Measurements from ENCODE around the gene FAM151A. TPM values are rescaled to one million over a fixed set of nuclear protein-coding genes. Genes with fewer than 3 reads are reported as not detected.

Gene FAM151A
- total RNA-seq (not detected), polyA plus RNA-seq (1 to 10 TPM; 3.2 to 5.4 (median 3.7) TPM)

DNA sequence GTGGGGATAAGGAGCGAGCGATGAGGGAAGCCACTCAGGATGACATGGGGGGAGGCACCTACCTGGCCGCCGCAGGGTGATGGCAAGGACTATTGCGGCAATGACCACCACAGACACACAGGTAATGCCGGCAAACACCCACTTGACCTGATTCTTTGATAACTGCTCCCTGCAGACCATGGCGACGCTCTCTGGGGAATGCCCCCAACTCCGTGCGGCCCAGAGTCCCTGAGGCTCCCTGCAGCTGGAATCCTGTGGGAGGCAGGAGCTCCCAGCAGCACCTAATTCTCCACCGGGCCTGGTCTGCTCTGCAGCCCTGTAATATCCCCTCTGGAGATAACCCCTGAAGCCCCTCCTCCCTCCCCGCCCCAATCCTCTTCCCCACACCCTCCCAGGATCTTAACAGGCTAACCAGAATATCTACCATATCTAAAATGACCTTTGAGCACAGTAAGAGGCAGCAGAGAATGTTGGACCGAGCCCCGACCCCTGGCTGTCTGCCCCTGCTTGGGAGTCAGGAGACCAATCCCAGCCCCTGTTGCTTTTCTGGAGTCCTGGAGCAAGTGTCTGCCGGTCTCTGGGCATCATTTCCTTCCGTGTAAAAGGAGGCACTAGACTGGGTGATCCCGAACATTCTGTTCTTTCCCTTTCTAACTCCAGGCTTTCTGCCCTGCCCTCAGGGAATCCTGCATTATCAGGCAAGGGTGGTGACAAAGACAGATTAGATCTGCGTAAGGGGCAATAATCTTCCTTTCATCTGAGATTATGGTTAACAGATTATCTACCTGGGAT is at the start of gene FAM151A:
Gene FAM151A (minus strand): TSS at position 310 of the 792 bp plus-strand sequence. CDS start 130 bp downstream, at position 180.
- intact Hi-C loops (cut with DNase I), result no loop called here
- Histone ChIP-seq H3K9me3 (no peaks in the 10 kb centered on the region), H3K27me3 (no peaks in the 10 kb centered on the region), H3K4me1 (peaks cover 0 to 15% (median 4%) of the 10 kb centered on the region in 4 donors), H3K27ac (no peak within 1 kb of the TSS), H3K36me3 (no peaks in the 10 kb centered on the region), H3K4me3 (no peak within 1 kb of the TSS)
- no peak for TF ChIP-seq POLR2A (IDR thresholded peaks at IDR 0.05)
- no peak for TF ChIP-seq CTCF (IDR thresholded peaks at IDR 0.05)
- no peak for TF ChIP-seq EP300 (IDR thresholded peaks at IDR 0.05)
- TF ChIP-seq POLR2AphosphoS5 (IDR thresholded peaks at IDR 0.05), result no peak
- 58 to 77% methylated on average over 18 of the region's 18 CpGs for WGBS, 2 donors
- DNase-seq, result peak; percentile 49

- Histone ChIP-seq H3K36me3 (peaks cover 0 to 11% (median 0%) of the 10 kb centered on the region in 4 donors), H3K27me3 (no peaks in the 10 kb centered on the region), H3K9me3 (no peaks in the 10 kb centered on the region), H3K27ac (no peak overlapping the region), H3K4me1 (no peaks in the 10 kb centered on the region), H3K4me3 (no peak overlapping the region)
- DNase-seq, result no peak
- intact Hi-C loops (cut with DNase I), result loop anchor here (5.0 kb wide), 1 partner anchor 140 kb away; no protein-coding TSS in a partner anchor
- TF ChIP-seq EP300 (IDR thresholded peaks at IDR 0.05) (no peak), CTCF (IDR thresholded peaks at IDR 0.05) (peak; percentile 17 to 83 (median 67)), POLR2A (IDR thresholded peaks at IDR 0.05) (no peak)
- WGBS, 2 donors, result 58 to 70% methylated on average over 6 of the region's 6 CpGs
Observed at GRCh38 chr1:54671985-54672608, 48.8 kb upstream of the FAM151A start.

GRCh38 chr1:54668567-54668966 is 45.2 kb upstream of the FAM151A start:
- WGBS, 2 donors, result 87 to 92% methylated on average over 2 of the region's 2 CpGs
- Histone ChIP-seq H3K4me1 (no peaks in the 10 kb centered on the region), H3K27me3 (no peaks in the 10 kb centered on the region), H3K9me3 (no peaks in the 10 kb centered on the region), H3K27ac (no peak overlapping the region), H3K36me3 (peaks cover 0 to 12% (median 0%) of the 10 kb centered on the region in 4 donors), H3K4me3 (no peak overlapping the region)
- intact Hi-C loops (cut with DNase I), result no loop called here
- DNase-seq, result no peak
- TF ChIP-seq CTCF (IDR thresholded peaks at IDR 0.05) (no peak), EP300 (IDR thresholded peaks at IDR 0.05) (no peak), POLR2AphosphoS5 (IDR thresholded peaks at IDR 0.05) (no peak), POLR2A (IDR thresholded peaks at IDR 0.05) (no peak)

GRCh38 chr1:54667797-54668196 is 44.5 kb upstream of the FAM151A start:
- Histone ChIP-seq H3K36me3 (peaks cover 0 to 10% (median 0%) of the 10 kb centered on the region in 4 donors), H3K9me3 (no peaks in the 10 kb centered on the region), H3K27me3 (no peaks in the 10 kb centered on the region), H3K27ac (no peak overlapping the region), H3K4me1 (no peaks in the 10 kb centered on the region), H3K4me3 (no peak overlapping the region)
- 85 to 91% methylated on average over 2 of the region's 2 CpGs for WGBS, 2 donors
- intact Hi-C loops (cut with DNase I), result no loop called here
- TF ChIP-seq POLR2A (IDR thresholded peaks at IDR 0.05) (no peak), POLR2AphosphoS5 (IDR thresholded peaks at IDR 0.05) (no peak), EP300 (IDR thresholded peaks at IDR 0.05) (no peak), CTCF (IDR thresholded peaks at IDR 0.05) (no peak)
- DNase-seq, result no peak
